K562 treated with DMSO at 1 percent for 48 hours (cell line): ENCODE data around the gene MAP3K9. TPM values are rescaled to one million over a fixed set of nuclear protein-coding genes. Genes with fewer than 3 reads are reported as not detected.

ENCODE experiments used
- total RNA-seq: library from RNA; unstranded; fragments of 300-600 nt; gene quantifications from 2 replicates; pipeline ENCODE4 v1.2.3, GENCODE V29; 2022; ENCODE audit warnings: low replicate concordance; ENCODE audit errors: extremely low read depth

MAP3K9 gene
- total RNA-seq, result not detected in 2 replicates

GRCh38 chr14:70809225-70810219 is at the start of gene MAP3K9:
Gene MAP3K9 (minus strand): TSS chr14:70809513. CDS start chr14:70809171, 342 bp downstream.

Other genes with a start within 250 kb of the MAP3K9 start
- gene MED6, start 208.9 kb downstream of the MAP3K9 start, total RNA-seq, result not detected in 2 replicates
- not detected in 2 replicates for gene TTC9, start 167.6 kb downstream of the MAP3K9 start, total RNA-seq
- not detected in 2 replicates for gene PCNX1, start 97.9 kb upstream of the MAP3K9 start, total RNA-seq